Left ventricle myocardium inferior (tissue), 1 donor: ENCODE data around the gene ANO9. TPM values are rescaled to one million over a fixed set of nuclear protein-coding genes. Genes with fewer than 3 reads are reported as not detected.
"Not testable (repeated sequence)": the region's sequence is repeated elsewhere in the genome, so short reads cannot be mapped to it uniquely, and the experiment has no call there.

ENCODE experiments used
- DNase-seq: peaks from one replicate; pipeline ENCODE4 v3.0.0-alpha.2; 2020
- H3K27ac ChIP-seq: fragments of 200-600 bp; replicated peaks from 2 replicates; pipeline ENCODE4 v1.8.0; 2021
- H3K27me3 ChIP-seq: fragments of 200-600 bp; 2 replicates; pipeline ENCODE4 v1.8.0; 2021; ENCODE audit warnings: low read depth
- H3K36me3 ChIP-seq: fragments of 200-600 bp; 2 replicates; pipeline ENCODE4 v1.8.0; 2021
- H3K4me1 ChIP-seq: fragments of 200-600 bp; 2 replicates; pipeline ENCODE4 v1.8.0; 2021
- H3K4me3 ChIP-seq: fragments of 200-600 bp; 2 replicates; pipeline ENCODE4 v1.8.0; 2021; ENCODE audit warnings: mild to moderate bottlenecking, moderate library complexity
- H3K9me3 ChIP-seq: fragments of 200-600 bp; replicated peaks from 2 replicates; pipeline ENCODE4 v1.8.0; 2021
- intact Hi-C: fragments of 100-400 bp; cut with micrococcal nuclease; formaldehyde crosslinking; loops from one replicate; pipeline ENCODE4 v1.11.0; 2022
- total RNA-seq: library from RNA; stranded (reverse); fragmentation: NEBNext Ultra II Directional; extraction: Animal tissue kit (Norgen Biotek cat#: 25700); gene quantifications from one replicate; pipeline ENCODE4 v1.2.1, GENCODE V29; 2021
- TF ChIP-seq, protein P1 (sequence below): fragments of 200-600 bp; IDR thresholded peaks from 2 replicates; pipeline ENCODE4 v1.8.0; 2021; ENCODE audit warnings: antibody characterized with exemption, mild to moderate bottlenecking, borderline replicate concordance
- donor health status: DM: no; HTN: yes; CAD: no; lungs with severe emphysema.

Gene ANO9
- total RNA-seq, 1 donor from 2014 or later = 0.11 TPM

DNA sequence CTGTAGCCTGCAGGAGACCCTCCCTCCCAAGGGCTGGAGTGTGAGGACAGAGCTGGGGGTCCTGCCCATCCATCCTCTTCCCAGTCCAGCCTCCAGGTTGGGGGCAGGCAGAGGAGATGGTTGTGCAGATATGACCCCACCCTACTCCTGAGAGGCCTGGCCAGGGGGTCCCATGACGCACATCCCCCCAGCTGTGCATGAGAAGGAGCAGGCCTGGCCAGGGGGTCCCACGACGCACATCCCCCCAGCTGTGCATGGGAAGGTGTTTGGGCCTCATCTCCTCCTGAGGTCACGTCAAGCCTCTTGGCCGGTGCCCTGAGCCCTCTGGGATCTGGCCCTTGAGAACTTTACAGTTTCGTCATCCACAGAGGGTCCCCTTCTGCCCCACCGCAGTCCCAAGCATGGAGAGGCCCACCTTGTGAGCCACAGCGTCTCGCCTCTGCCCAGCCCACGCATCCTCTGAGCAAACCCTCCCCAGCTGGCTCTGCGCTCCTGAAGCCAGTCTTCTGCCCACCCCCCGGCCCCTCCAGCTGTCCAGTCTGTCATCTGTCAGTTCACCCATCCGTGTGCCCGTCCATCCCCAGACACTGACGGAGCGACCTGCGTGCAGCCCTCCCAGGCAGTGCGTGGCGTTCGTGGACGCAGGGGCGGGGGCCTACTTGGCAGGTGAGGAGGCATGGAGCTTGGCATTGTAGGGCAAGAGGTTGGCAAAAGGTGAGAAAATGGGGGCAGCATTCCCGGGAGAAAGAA lies 2.3 kb downstream of the ANO9 start:
- peaks cover 11% of the 10 kb centered on the region for H3K4me1 ChIP-seq
- no peaks in the 10 kb centered on the region for H3K36me3 ChIP-seq
- TF ChIP-seq, protein P1, sequence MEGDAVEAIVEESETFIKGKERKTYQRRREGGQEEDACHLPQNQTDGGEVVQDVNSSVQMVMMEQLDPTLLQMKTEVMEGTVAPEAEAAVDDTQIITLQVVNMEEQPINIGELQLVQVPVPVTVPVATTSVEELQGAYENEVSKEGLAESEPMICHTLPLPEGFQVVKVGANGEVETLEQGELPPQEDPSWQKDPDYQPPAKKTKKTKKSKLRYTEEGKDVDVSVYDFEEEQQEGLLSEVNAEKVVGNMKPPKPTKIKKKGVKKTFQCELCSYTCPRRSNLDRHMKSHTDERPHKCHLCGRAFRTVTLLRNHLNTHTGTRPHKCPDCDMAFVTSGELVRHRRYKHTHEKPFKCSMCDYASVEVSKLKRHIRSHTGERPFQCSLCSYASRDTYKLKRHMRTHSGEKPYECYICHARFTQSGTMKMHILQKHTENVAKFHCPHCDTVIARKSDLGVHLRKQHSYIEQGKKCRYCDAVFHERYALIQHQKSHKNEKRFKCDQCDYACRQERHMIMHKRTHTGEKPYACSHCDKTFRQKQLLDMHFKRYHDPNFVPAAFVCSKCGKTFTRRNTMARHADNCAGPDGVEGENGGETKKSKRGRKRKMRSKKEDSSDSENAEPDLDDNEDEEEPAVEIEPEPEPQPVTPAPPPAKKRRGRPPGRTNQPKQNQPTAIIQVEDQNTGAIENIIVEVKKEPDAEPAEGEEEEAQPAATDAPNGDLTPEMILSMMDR = no peak
- no peak overlapping the region for H3K27ac ChIP-seq
- no peak overlapping the region for H3K4me3 ChIP-seq
- no peak for DNase-seq
- H3K9me3 ChIP-seq = no peaks in the 10 kb centered on the region
- peaks cover 71% of the 10 kb centered on the region for H3K27me3 ChIP-seq
- intact Hi-C loops = no loop called here

DNA sequence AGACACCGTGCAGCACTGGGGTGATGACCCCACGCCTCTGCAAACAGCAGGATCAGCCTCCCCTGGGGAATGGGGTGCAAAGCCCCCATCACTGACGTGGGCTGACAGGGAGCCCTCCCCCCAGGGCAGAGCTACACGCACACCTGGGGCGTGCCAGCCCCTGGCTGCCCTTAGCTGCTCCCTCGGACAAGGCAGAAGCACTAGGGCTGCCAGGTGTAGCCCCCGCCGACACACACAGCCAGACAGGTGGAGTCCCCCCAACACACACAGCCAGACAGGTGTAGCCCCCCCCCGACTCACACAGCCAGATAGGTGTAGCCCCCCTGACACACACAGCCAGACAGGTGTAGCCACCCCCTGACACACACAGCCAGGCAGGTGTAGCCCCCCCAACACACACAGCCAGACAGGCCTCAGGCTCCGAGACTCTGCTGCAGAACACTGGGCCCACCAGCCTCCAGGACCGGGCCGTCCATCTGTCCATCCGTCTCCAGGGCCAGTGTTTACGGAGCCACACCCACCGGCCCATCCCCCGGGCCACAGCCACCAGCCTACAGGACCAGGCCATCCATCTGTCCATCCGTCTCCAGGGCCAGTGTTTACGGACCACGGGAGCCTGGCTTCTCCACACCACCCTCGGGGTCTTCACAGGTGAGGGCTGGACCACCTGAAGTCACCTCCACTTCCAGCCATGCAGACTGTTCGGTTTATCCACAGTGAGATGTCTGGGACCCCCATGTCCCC lies 3.5 kb downstream of the ANO9 start:
- no peak for DNase-seq
- intact Hi-C loops = no loop called here
- Histone ChIP-seq H3K4me3 (no peak overlapping the region), H3K27ac (no peak overlapping the region), H3K4me1 (peaks cover 5% of the 10 kb centered on the region), H3K9me3 (no peaks in the 10 kb centered on the region), H3K36me3 (no peaks in the 10 kb centered on the region), H3K27me3 (peaks cover 76% of the 10 kb centered on the region)
- TF ChIP-seq, protein P1 = no peak

DNA sequence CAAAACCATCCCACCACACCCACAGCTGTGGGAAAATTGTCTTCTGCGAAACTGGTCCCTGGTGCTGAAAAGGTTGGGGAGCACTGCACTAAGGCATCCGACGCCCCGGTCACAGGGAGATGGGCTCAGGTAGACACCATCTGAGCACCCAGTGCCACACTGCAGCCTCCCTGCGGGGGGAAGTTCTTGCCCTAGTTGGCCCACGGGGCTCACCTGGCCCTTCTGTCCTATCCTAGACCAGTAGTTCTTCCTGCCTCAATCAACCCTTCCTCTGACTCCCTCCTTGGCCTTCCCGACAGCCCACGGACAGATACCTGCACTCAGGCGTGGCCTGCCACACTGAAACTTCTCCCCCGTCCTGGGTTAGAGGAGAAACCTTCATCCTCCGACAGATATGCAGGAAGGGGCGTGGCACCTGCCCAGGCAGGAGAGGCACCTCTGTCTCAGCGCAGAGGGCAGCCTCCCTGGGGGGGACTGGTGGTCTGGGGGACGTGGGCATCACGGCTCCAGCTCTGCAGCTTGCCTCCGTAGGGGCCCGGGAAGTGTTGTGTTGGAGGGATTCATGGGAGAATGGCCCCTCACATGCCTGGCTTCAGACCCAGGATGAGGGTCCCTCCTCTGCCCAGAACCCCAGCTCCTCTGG lies 4.5 kb downstream of the ANO9 start:
- no peak for DNase-seq
- TF ChIP-seq, protein P1 = no peak
- Histone ChIP-seq H3K27ac (no peak overlapping the region), H3K27me3 (peaks cover 75% of the 10 kb centered on the region), H3K4me1 (peaks cover 5% of the 10 kb centered on the region), H3K9me3 (no peaks in the 10 kb centered on the region), H3K36me3 (no peaks in the 10 kb centered on the region), H3K4me3 (no peak overlapping the region)
- intact Hi-C loops = no loop called here

DNA sequence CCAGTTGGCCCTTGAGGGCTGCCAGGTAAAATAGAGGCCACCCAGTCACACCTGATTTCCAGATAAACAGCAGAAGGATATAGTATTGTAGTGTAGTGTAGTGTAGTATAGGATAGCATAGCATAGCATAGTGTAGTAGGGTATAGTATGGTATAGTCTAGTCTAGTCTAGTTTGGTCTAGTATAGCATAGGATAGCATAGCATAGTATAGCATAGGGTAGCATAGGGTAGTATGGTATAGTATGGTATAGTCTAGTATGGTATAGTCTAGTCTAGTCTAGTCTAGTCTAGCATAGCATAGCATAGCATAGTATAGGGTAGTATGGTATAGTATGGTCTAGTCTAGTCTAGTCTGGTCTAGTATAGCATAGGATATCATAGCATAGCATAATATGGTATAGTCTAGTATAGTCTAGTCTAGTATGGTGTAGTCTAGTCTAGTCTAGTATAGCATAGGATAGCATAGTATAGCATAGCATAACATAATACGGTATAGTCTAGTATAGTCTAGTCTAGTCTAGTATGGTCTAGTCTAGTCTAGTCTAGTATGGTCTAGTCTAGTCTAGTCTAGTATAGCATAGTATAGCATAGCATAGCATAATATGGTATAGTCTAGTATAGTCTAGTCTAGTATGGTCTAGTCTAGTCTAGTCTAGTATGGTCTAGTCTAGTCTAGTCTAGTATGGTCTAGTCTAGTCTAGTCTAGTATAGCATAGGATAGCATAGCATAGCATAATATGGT lies 6.6 kb downstream of the ANO9 start:
- H3K27me3 ChIP-seq = peaks cover 54% of the 10 kb centered on the region

DNA sequence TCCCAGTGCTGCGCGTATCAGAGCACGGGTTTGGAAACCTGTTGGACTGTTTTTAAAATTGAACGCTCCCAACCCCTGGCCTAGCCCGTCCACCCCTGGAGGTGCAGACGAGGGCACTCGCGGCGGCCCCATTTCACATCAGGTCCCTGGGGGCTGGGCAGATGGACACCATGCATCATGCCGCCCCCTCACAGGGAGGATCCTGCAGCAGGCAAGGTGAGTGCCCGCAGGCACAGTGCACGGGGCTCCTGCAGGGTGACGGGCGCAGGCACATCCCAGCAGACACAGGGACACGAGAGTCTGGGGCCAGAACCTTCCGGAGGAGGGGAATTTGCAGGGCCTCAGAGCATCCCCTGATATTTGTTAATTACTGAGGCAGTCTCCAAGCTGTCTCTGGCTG lies 7.3 kb downstream of the ANO9 start:
- H3K27ac ChIP-seq = no peak overlapping the region
- no peaks in the 10 kb centered on the region for H3K4me1 ChIP-seq
- intact Hi-C loops = no loop called here
- peaks cover 49% of the 10 kb centered on the region for H3K27me3 ChIP-seq
- DNase-seq = no peak
- H3K36me3 ChIP-seq = no peaks in the 10 kb centered on the region
- TF ChIP-seq, protein P1 = no peak
- H3K4me3 ChIP-seq = no peak overlapping the region
- no peaks in the 10 kb centered on the region for H3K9me3 ChIP-seq

More for the DNA sequence above, 6.6 kb downstream of the ANO9 start:
- H3K27ac ChIP-seq, H3K4me3 ChIP-seq, H3K36me3 ChIP-seq, H3K4me1 ChIP-seq, intact Hi-C loops, H3K9me3 ChIP-seq, DNase-seq: not testable (repeated sequence)
